Astrocyte (in vitro differentiated cells and primary cell): ENCODE measurements around the gene GATB.

Experiments used
- CTCF ChIP-seq: IDR thresholded peaks from 2 replicates; pipeline ENCODE4 v1.5.1; 2011; ENCODE audit warnings: low read depth, mild to moderate bottlenecking, inconsistent platforms, low read length, moderate library complexity; ENCODE audit not compliant: insufficient read depth
- EZH2 ChIP-seq: IDR thresholded peaks from 2 replicates; pipeline ENCODE4 v1.6.1; 2012; ENCODE audit warnings: mild to moderate bottlenecking, low read length, inconsistent platforms; ENCODE audit not compliant: insufficient read depth

GRCh38 chr4:151628001-151628608 lies 132.7 kb downstream of the GATB start:
- TF ChIP-seq CTCF (no peak), EZH2 (no peak)
